Activated CD8-positive, alpha-beta memory T cell treated with anti-CD3 and anti-CD28 coated beads for 24 hours (primary cell): ENCODE results near the gene RAB8B.
A peak's percentile ranks its signal among the peaks of the same experiment; 100 is the strongest.

Experiments
- DNase-seq: peaks from one replicate; pipeline ENCODE4 v3.0.0-alpha.2; 2020

Gene RAB8B

DNA sequence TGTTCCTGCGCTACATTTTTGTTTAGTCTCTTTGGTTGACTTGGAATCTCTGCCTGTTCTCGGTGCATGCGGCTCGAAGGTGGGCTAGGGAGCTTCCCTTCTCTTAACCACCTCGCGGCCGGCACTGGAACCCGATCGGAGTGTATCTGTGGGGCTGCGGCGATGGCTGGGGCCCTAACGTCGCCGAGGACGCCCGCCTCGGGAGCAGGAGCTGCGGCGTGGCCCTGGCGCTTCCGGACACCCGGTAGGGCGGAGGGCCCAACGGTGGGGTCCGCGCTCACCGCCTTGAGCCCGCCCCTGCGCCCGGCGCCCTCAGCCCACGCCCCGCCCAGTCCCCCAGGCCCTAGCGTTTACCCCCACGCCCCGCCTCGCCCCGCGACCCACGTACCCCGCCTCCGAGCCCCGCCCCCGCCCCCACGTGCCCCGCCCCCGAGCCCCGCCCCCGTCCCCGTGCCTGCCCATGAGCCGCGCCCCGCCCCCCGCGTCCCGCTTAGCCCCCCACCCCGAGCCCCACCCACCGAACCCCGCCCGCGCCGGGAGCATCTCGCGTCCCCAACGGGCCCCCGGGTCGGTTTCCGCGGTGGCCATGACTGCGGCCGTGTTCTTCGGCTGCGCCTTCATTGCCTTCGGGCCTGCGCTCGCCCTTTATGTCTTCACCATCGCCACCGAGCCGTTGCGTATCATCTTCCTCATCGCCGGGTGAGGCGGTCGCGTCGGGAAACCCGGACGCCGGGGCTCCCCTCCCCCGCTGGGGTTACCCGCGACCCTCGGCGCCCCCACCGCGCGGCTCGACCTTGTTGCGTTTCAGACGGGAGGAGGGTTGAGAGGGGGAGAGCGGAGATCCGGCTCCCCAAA is 87.9 kb downstream of the RAB8B start, which contains the start of gene APH1B:
Gene APH1B (plus strand): TSS at position 568 of the 855 bp plus-strand sequence. CDS start 19 bp downstream, at position 587.
- DNase-seq: peak; percentile 87

DNA sequence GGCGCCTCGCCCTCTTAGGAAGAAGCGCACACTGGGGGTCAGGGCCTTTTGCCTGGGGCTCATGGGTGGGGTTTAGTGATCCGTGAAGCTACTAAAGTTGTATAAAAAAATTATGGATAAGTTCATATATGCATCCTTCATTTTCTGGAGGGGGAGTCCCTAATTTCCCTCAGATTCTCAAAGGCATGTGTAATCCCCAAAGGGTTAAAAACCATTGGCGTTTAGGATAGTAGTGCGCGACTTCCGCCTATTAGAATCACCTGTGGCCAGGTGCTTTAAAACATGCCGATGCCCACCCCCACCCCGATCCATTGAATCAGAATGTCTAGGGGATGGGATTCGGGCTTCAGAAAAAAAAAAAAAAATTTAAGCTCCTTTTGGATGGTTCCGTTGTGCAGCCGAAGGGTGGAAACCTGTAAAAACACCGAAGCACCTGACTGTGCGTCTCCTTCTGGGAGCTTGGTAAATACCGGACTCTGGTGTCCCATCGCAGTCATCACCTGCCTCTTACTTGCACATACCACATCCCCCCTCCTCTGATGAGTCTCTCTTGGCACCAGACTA is 88.6 kb downstream of the RAB8B start:
- DNase-seq: no peak

DNA sequence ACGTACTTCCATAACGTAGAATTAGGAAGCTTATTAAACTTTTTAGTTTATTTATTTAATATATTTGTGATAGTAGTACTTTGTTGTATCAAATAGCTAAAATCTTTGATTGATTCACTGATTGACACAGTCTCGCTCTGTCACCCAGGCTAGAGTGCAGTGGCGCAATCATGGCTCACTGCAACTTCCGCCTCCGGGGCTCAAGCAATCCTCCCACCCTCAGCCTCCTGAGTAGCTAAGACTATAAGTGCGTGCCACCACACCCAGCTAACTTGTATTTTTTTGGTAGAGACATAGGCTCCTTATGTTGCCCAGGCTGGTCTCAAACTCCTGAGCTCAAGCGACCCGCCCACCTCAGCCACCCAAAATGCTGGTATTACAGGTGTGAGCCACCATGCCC is 93.7 kb downstream of the RAB8B start:
- DNase-seq: no peak

DNA sequence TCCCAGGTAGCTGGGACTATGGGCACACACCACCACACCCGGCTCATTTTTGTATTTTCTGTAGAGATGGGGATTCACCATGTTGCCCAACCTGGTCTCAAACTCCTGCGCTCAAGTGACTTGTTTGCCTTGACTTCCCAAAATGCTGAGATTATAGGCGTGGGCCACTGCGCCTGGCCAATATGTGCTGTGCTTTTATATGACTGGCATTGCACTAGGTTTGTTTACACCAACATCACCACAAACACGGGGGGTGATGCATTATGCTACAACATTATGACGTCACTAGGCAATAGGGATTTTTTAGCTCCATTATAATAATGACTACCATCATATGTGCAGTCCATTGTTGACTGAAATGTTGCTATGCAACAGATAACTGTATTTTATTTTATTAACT is 94.9 kb downstream of the RAB8B start:
- DNase-seq: no peak

DNA sequence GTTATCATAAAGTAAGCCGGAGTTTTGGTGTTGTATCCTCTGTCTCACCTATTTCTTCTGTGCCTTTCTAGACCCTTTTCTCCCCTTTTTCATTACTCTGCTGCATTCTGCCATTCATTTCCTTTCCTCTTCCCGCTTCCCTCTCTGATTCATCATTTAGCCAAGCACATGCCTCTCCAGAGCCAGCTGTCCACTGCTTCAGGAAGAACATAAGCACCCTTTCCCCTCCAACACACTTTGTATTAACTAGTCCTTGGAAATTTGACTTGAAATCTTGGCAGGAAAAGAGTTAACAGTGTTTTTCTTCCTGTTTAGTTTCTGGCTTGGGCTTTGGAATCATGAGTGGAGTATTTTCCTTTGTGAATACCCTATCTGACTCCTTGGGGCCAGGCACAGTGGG is 97.7 kb downstream of the RAB8B start:
- DNase-seq: no peak

DNA sequence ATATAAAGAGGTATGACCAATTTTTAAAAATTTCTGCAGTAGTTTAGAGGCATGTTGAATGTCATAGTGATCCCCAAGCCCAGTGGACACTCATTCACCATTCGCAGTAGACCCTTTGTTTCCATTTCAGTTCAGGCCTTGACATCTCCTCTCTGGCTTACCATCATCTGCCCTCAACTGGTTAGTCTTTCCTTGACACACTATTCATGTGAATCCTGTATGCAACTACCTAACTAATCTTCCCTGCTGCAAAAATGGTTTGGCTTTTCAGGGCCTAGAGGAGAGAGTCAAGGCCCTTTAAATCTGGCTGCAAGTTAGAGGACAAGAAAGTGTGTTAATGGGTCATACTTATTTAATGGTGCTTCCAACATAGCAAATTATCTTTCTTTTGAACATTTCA is 98.9 kb downstream of the RAB8B start:
- DNase-seq: no peak

DNA sequence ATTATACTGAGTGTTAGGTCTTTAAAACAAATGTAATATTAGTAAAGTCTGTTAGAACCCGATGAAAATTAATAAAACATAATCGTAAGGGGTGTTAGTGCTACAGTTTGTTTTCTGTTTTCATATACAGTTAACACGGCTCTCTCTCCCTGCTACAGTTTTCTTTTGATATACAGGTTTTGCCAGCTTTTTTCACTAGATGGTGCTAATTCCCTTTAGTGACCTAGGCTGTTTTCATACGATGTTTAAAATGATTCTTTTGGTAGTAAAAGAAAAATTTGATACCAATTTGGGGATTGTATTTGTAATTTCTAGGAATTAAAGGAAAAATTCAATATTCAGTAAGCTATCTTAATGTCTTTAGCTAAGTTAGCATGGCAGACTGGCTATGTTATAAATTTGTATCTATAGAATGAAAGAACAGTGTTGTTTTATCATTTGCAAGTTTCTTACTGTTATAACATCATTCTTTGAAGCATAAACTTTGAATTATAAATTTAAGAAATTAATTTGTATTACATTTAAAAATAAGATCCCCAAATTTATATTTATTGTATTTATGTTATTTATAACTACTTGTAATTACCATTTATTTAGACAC is 99.5 kb downstream of the RAB8B start:
- DNase-seq: no peak

DNA sequence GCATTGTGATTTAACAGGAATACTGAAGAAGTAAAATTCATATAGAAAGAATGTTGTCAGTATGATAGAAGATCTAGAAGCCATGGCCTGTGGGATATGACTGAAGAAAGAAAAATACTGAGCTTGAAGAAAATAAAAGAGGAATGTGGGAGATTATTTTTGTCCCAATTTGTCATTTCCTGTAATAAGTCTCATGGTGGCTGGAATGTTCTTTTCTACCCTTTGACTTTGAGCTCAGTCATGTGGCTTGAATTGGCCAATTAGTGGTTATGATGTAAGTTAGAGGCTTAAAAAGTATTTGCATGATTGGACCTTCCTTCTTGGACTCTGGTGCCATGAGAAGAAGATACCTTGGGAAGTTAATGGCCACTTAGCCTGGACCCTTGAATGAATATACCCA is 102.1 kb downstream of the RAB8B start:
- no peak for DNase-seq

DNA sequence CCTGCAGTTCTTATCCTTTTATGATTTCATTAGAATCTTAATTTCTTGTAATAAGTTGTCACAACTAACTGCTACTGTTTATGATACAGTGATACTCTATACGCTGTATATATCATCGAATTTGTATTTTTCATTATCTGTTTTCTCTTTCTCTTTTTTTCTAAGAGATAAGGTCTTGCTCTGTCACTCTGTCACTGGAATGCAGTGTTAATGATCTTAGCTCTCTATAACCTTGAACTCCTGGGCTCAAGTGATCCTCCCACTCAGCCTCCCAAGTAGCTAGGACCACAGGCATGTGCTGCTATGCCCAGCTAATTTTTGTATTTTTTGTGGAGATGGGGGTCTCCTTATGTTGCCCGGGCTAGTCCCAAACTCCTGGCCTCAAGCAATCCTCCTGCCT is 102.8 kb downstream of the RAB8B start:
- no peak for DNase-seq

DNA sequence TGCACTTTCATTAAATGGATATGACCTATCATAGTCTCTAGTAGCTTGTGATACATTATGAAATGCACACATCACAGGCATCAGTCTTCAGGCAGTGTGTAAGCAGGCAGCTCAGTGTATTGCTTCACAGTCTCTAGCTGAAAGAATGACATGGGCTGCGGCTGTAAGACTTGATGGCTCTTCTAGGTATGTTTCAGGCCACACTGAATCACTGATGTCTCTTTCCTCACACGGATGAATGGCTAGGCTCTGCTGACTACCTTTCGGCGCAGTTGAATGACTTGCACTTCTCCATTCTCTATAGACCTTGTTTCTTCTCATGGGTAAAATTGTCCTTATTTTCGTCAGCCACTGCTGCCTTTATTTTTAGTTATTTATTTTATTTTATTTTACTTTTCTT is 103.4 kb downstream of the RAB8B start:
- DNase-seq: no peak

DNA sequence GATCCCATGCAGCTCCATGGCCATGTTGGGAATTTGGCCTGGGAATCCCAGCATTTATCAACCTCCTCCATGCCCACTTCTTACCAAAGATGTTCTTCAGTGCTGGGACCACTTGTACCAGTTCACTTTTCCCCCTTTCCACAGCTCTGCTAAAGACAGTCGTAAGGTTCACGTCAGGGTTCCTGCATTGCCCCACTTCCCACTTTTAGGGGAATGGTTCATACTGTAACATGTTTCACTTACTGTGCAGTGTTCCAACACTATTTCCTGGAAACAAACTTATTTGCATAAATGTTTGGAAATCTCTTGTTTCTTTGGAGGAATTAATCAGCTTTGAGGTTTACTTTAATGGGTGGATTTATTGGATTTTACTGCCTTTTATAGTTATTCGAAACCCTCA is 105.0 kb downstream of the RAB8B start:
- no peak for DNase-seq

DNA sequence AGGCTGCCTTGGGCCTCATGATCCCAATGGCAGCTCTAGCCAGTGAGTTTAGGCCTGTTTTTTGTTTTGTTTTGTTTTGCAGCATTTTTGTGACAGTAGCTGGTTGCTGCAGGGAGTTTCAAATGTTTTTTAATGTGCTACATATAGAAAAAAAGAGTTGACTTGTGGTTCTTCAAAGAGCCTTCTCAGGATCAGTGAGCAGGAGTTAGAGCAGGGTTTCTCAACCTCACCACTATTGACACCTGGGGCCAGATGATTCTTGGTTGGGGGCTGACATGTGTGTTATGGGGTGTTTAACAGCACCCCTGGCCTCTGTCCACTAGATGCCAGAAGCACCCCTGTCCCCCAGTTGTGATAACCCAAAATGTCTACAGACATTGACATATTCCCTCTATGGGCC is 105.9 kb downstream of the RAB8B start:
- no peak for DNase-seq

DNA sequence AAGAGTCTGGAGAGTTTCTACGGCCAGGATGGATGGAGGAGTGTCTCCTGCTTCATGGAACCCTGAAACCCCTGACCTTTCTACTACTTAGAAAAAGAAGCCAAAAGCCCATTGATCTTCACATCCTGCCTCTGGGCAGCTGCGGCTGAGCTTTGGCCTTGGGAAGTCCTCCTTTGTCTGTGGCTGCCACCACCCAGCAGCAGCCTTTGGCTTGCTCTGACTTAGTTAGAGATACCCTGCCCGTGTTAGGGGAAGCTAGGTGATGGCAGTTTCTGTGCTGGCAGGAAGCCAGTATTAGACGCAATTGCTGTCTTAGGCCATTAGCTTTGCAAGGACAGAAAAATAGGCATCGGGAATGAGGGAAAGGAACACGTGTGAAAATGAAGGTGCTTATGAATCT is 106.8 kb downstream of the RAB8B start:
- no peak for DNase-seq

DNA sequence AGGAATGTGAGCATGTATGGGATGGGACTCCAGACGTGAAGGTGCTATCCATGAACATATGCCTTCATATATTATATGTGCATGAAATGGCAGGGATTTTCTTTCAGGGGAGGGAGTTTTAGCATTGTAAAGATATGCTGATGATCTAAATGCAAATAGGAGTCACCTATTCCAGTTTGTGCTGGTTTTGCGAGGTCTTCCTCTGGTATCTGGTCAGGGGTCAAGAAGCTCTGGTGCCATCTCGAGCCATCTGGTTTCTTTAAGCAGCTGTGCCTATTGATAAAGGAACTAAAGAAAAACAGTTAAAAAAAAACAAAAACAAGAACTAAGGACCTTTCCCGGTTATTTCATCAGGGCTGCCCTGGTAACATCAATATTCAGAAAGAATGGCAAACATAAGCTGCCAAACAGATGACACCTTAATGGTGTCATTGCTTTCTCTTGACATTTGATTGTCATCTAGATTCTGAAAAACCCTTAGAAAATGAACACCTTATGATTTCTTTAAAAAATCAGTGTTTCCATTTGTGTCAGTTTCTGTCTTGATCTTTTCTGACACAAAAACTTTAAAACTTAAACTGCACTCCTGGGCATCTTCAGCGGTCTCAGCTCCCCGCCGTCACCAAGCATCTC is 110.7 kb downstream of the RAB8B start:
- no peak for DNase-seq

DNA sequence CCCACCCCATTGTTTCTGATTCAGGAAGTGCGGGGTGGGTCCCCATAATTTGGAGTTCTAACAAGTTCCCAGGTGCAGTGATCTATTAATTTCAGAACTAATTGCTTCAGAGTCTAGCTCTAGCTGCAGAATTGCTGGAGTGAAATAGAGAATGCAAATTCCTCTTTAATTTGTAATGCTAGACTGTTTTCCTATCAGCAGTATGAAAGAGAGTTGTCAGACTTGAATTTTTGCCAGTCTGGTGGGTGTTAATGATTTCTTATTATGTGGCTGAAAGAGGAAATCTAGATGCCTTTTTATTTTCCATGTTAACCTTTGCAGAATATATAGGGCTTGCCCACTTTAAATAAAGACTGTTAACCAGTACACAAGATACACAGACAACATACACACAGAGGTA is 111.7 kb downstream of the RAB8B start:
- DNase-seq: no peak

DNA sequence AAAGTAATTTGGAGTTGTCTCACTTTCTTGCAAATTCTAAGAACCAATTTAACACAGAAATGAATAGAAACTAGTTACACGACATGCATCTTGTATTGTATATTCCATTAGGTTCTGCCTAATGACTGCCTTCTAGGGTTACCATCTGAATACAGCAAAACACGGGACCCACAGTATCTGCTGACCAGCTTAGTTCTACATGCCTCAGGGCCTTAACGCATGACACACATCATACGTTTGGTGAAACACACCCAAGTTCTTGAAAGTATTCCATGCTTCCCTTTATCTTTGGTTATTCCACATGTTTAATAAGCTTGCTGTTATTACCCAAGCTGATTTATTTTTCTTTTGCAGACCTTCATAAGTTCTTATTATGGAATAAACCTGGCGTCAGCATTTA is 115.9 kb downstream of the RAB8B start:
- DNase-seq: no peak

DNA sequence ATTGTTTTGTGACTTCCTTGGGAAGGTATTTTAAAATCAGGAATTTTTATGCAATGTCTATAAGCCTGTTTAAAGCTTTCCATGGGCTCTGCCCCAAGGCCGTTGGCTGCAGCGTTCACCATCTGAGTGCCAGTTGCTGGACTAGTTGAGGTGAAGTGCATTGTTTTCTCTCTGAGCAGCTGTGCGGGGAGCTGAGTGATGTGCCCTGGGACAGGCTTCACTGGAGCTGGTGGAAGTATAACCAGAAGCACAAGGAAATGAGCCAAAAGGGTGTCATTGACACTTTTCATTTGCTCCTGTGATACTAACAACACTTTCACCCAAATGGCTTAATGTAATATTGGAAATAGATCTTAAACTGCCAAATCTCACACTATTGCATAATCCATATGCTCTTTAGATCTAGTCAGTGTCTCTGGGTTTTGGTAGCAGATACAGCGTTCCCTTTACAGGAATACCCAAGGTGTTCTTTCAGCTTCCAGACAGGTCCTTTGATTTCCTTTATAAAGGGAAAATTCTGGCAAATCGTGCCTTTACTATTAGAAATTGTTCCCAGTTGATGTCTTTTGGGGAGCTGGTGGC is 117.2 kb downstream of the RAB8B start:
- DNase-seq: no peak

DNA sequence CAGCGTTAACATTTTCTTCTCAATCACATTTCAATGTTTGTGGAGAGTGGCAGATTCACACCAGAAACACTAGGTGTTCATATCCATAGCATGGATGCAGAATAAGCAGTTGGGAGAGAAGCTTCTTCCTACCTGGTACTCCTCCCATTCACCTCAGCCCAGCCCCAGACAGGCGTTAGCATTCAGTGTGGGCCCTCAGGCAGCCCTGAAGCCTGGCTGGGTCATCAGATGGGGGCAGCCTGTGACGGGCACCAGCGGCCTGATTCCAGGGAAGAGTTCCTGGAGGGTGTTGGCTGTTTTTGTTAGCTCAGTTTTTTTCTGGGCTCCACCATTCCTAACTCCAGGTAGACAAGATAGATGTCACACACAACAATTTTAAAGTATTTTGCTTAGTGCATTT is 119.1 kb downstream of the RAB8B start:
- no peak for DNase-seq

DNA sequence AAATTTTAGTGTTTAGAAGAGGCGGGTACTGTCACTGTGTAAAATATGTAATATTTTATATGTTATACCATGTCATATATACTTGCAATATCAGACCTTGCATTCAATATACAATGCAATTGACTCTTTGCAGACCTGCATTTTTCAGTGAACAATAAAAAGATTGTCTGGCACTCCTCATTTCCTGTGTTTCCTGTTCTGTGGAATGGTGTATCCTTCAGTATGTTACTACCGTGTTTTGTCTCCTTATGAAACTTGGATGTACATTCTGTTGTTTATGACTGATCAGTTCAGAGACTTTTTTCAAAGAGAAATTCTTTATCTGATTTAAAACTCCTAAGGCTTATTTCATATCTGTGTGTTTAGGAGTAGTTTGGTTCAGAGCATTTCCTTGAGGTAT is 119.5 kb downstream of the RAB8B start:
- DNase-seq: no peak

DNA sequence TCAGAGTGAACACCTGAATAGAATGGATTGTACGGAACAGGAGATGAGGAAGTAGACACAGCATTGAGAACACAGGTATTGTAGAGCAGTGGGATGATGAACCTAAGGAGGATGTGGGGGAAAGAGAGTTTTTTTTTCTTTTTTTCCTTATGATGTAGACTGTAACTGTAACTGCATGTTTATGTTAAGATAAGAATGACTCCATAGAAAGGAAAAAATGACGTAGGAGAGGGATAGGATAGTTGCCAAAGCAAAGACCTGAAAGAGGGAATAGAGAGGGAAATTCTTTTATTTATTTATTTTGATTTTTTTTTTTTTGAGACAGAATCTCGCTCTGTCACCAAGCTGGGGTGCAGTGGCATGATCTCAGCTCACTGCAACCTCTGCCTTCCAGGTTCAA is 121.2 kb downstream of the RAB8B start:
- no peak for DNase-seq

DNA sequence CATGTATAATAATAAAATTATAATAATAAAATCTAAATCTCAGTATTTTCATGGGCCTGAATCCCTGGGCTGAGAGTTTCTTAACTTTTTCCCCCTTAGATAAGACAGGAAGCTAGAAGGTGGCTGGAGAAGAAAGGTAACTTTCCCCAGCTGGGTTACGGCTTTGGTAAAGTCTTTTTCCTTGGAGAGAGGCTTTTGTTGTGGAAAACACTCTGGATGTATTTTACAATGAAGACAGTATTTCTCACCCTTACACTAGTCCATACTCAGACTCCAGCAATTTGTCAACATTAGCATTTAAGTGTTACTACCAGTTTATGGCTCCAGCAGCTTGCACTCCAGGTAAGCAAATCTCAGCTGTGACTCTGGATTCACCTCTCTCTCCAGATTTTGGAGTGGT is 122.9 kb downstream of the RAB8B start:
- no peak for DNase-seq

DNA sequence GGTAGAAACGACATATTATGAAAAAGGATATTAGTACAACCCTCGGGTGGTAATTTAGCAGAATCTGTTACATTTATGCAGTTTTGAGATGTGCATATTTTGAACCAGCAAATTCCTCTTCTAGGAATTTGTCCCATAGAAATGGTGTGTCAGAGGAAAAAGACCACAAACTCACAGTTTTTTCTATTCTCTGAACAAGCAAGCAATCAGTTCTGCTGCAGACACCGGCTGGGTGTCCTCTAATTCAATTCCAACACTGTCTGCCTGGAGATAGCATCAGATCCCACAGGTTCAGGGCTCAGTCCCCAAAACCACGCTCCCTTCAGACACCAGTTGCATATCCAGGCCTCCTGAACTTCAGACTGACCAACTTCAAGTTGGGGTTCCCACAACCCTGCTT is 124.4 kb downstream of the RAB8B start:
- no peak for DNase-seq

DNA sequence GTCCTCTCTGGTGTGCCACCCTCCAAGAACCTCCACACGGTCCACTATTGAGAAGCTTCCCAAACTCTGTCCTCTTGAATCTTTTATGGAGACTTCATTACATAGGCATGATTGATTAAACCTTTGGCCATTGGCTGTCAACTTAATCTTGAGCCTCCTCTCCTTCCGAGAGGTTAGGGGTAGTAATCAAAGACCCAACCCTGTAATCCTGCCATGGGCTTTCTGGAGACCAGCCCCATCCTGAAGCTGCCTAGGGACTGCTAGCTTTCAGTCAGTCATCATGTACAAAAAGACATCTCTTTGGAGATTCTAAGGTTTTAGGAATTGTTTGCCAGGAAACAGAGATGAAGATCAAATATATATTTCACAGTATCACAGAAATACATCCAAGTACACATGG is 125.0 kb downstream of the RAB8B start:
- DNase-seq: no peak
